BE2C (cell line): ENCODE data around the gene ANKLE2.
"Not testable (repeated sequence)": the region's sequence is repeated elsewhere in the genome, so short reads cannot be mapped to it uniquely, and the experiment has no call there.

Source experiments
- DNase-seq: peaks from one replicate; pipeline ENCODE4 v3.0.0-alpha.2; 2020
- H3K27me3 ChIP-seq: fragments of 250-450 bp; sonication (Bioruptor Pico); 2 replicates; pipeline ENCODE4 v1.5.1; 2020; ENCODE audit warnings: mild to moderate bottlenecking
- H3K36me3 ChIP-seq: fragments of 250-450 bp; sonication (Bioruptor Pico); 2 replicates; pipeline ENCODE4 v1.5.1; 2020; ENCODE audit warnings: mild to moderate bottlenecking
- H3K4me1 ChIP-seq: fragments of 250-450 bp; sonication (Bioruptor Pico); 2 replicates; pipeline ENCODE4 v1.5.1; 2020
- H3K4me3 ChIP-seq: 2 replicates; pipeline ENCODE4 v1.5.1; 2011; ENCODE audit warnings: low read depth, low read length
- H3K9me3 ChIP-seq: fragments of 250-450 bp; sonication (Bioruptor Pico); 2 replicates; pipeline ENCODE4 v1.5.1; 2020
- CTCF ChIP-seq: IDR thresholded peaks from 2 replicates; pipeline ENCODE4 v1.5.1; 2012; ENCODE audit warnings: mild to moderate bottlenecking, low read depth, low read length

Gene ANKLE2

GRCh38 chr12:132698341-132698740, 63.3 kb downstream of the ANKLE2 start:
- H3K9me3 ChIP-seq = no peaks in the 10 kb centered on the region
- peaks cover 26% of the 10 kb centered on the region for H3K36me3 ChIP-seq
- DNase-seq = no peak
- TF ChIP-seq CTCF = no peak
- H3K4me1 ChIP-seq = no peaks in the 10 kb centered on the region
- no peak overlapping the region for H3K4me3 ChIP-seq
- no peaks in the 10 kb centered on the region for H3K27me3 ChIP-seq

GRCh38 chr12:132695431-132695830, 66.2 kb downstream of the ANKLE2 start:
- Histone ChIP-seq H3K4me3 (no peak overlapping the region), H3K36me3 (peaks cover 26% of the 10 kb centered on the region), H3K27me3 (no peaks in the 10 kb centered on the region), H3K4me1 (no peaks in the 10 kb centered on the region), H3K9me3 (no peaks in the 10 kb centered on the region)
- TF ChIP-seq CTCF = no peak
- no peak for DNase-seq

- not testable (repeated sequence) for H3K9me3 ChIP-seq, H3K4me3 ChIP-seq, DNase-seq, H3K4me1 ChIP-seq, H3K27me3 ChIP-seq
- H3K36me3 ChIP-seq = peaks cover 26% of the 10 kb centered on the region
Measured at GRCh38 chr12:132694888-132695287, 66.7 kb downstream of the ANKLE2 start.

GRCh38 chr12:132692030-132692429, 69.6 kb downstream of the ANKLE2 start:
- H3K36me3 ChIP-seq = peaks cover 20% of the 10 kb centered on the region
- not testable (repeated sequence) for H3K9me3 ChIP-seq, H3K4me3 ChIP-seq, H3K27me3 ChIP-seq, DNase-seq, H3K4me1 ChIP-seq

GRCh38 chr12:132690112-132690511, 71.5 kb downstream of the ANKLE2 start:
- no peak for TF ChIP-seq CTCF
- Histone ChIP-seq H3K4me3 (no peak overlapping the region), H3K4me1 (no peaks in the 10 kb centered on the region), H3K36me3 (peaks cover 6% of the 10 kb centered on the region), H3K27me3 (0 out of 2 replicates have a peak, but pooled peaks cover 2% of the 10 kb centered on the region), H3K9me3 (no peaks in the 10 kb centered on the region)
- DNase-seq = no peak

GRCh38 chr12:132689227-132689626, 72.4 kb downstream of the ANKLE2 start:
- no peak for TF ChIP-seq CTCF
- Histone ChIP-seq H3K4me3 (no peak overlapping the region), H3K36me3 (peaks cover 6% of the 10 kb centered on the region), H3K4me1 (no peaks in the 10 kb centered on the region), H3K9me3 (no peaks in the 10 kb centered on the region), H3K27me3 (0 out of 2 replicates have a peak, but pooled peaks cover 2% of the 10 kb centered on the region)
- no peak for DNase-seq

GRCh38 chr12:132687211-132688164, 74.1 kb downstream of the ANKLE2 start, which contains the start of the genes POLE and PXMP2:
TSS of gene POLE (minus strand) at chr12:132687342. CDS start at chr12:132687315, 27 bp downstream.
TSS of gene PXMP2 (plus strand) at chr12:132687587. CDS start at chr12:132687671, 84 bp downstream.
- Histone ChIP-seq H3K9me3 (no peaks in the 10 kb centered on the region), H3K36me3 (peaks cover 6% of the 10 kb centered on the region), H3K27me3 (0 out of 2 replicates have a peak, but pooled peaks cover 2% of the 10 kb centered on the region), H3K4me1 (no peaks in the 10 kb centered on the region), H3K4me3 (peak within 1 kb of the TSS; percentile 66)
- TF ChIP-seq CTCF = no peak
- peak; percentile 98 for DNase-seq
